ENCODE data around the gene RASSF3. TPM values are rescaled to one million over a fixed set of nuclear protein-coding genes. Genes with fewer than 3 reads are reported as not detected.

The RASSF3 gene
- total RNA-seq, 4 donors from 2014 or later, result 35.3 to 68.5 (median 45.9) TPM

DNA sequence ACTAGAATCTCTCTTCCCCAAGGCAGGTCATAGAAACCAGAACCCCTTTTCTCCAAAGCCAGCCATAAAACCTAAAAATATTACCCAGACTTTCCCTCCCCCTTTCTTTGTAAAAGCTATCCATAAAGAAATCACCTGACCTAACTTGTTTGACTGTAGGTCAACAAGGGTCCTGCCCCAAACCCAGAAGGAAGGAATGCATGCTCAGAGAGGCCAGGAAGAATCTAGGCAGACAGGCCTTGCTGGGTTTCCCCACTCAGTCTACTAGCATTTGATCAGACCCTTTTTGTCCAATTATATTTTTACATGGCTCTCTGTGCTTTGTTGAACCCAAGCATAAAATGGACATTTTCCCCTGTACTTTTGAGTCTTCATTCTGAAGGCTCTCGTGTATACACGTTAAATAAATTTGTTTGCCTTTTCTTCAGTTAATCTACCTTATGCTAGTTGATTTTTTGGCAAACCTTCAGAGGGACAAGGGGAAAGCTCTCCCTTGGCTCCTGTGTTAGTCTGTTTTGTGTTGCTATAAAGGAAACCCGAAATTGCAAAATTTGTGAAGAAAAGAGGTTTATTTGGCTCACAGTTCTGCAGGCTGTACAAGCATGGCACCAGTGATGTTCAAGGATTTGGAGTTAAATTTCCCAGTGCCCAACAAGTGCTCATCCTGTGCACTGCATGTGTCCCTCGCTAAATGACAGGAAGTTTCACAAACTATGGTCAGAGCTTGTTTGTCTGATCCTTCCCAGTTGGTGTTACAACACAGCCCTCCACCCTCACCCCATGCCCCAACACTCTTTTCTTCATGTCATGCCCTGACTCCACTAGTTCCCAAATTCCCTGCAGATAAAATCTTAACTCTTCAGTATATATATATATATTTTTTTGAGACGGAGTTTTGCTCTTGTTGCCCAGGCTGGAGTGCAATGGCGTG, 14.2 kb upstream of the RASSF3 start:
- ATAC-seq (ENCODE audit: low FRiP score) (no peak), DNase-seq (ENCODE audit: low spot score) (no peak)
- TF ChIP-seq, protein P1, sequence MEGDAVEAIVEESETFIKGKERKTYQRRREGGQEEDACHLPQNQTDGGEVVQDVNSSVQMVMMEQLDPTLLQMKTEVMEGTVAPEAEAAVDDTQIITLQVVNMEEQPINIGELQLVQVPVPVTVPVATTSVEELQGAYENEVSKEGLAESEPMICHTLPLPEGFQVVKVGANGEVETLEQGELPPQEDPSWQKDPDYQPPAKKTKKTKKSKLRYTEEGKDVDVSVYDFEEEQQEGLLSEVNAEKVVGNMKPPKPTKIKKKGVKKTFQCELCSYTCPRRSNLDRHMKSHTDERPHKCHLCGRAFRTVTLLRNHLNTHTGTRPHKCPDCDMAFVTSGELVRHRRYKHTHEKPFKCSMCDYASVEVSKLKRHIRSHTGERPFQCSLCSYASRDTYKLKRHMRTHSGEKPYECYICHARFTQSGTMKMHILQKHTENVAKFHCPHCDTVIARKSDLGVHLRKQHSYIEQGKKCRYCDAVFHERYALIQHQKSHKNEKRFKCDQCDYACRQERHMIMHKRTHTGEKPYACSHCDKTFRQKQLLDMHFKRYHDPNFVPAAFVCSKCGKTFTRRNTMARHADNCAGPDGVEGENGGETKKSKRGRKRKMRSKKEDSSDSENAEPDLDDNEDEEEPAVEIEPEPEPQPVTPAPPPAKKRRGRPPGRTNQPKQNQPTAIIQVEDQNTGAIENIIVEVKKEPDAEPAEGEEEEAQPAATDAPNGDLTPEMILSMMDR (IDR thresholded peaks at IDR 0.05), result no peak

DNA sequence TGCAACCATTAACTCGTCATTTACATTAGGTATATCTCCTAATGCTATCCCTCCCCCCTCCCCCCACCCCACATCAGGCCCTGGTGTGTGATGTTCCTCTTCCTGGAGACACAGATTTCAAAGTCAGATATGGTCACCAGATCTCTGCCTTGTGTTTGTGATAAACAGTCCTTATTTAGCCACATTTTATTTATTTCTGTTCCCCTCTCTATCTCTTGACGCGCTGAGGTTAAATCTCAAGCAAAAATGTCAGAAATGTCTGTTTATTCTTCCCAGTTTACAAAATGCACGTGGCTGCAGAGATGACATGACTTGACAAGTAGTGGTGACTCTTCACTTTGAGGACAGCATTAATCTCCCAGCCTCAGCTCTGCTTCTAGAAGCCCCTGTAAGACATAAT, 11.5 kb upstream of the RASSF3 start:
- DNase-seq (ENCODE audit: low spot score), result no peak
- ATAC-seq (ENCODE audit: low FRiP score), result no peak
- TF ChIP-seq, protein P1 (IDR thresholded peaks at IDR 0.05), result no peak

DNA sequence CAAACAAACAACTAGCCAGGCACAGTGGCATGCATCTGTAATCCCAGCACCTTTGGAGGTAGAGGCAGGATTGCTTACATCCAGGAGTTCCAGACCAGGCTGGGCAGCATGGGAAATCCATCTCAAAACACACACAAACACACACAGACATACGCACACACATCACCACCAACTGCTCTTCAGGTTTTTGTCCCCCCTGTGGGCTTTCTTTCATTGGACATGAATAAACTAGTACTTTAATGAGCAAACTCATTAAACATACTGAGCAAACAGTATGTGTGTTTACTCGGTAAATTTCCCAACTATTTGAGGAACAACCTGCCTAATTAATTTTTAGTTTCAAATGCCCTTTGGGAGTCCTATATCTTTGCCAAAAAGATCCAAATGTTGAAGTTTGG, 10.1 kb upstream of the RASSF3 start:
- no peak for ATAC-seq (ENCODE audit: low FRiP score)
- DNase-seq (ENCODE audit: low spot score), result no peak
- TF ChIP-seq, protein P1 (IDR thresholded peaks at IDR 0.05), result no peak

DNA sequence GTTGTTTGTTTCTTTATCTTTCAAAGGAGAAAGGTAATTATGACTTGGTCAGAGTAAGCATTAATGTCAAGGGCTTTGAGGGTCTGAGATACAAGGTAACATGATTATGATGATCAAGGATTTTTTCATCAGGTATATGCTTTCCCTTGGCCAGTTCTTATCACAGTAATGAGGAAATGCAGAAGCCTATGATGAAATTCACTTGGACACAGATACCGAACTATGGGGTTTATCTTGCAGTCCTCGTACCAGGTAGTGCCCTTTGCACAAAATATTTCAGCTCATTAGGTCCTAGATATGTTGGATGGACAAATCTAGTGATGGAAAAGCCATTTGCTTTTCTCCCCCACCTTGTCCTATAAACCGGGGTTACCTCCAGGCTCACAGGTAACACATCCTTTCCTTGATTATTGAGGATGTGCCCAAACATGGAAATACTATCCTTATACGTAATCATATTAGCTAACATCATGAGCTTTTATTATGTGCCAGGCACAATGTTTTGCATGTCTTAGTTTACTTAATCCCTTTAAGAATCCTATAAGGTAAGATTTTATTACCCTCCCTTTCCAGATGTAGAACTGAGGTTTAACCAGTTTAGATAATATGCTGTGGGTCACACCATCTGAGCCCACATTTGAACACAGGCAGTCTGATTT, 7.0 kb upstream of the RASSF3 start:
- ATAC-seq (ENCODE audit: low FRiP score) (peak; percentile 69), DNase-seq (ENCODE audit: low spot score) (no peak)
- TF ChIP-seq, protein P1 (IDR thresholded peaks at IDR 0.05), result no peak

DNA sequence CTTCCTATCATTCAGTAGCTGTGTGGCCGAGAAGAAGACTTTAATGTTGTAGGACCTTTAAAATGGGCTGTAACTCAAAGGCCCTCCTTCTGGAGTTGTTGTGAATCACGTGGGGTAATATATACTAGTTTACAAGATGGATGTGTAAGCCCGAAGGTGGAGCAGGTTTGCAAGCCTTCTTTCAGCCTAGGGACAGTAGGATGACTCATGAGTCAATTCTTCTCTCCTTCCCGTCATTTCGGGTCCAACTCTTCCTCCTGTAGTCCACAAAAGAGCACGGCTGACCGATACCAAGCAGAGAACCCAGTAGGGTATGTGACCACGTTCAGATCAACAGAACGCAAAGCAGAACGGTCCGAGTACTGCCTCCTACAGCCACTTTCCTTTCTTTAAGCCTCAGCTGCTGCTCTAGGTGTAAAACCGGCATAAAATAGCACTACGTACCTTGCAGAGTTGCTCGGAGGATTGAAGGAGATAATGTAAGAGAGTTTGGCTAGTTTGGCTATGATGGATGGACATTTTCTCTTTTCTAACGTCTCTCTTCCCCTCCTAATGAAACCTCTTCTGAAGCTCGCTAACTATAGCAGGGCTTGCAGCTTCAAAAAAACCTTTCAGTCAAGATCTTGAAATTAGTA, 1.3 kb upstream of the RASSF3 start:
- peak; percentile 43 for ATAC-seq (ENCODE audit: low FRiP score)
- DNase-seq (ENCODE audit: low spot score), result no peak

DNA sequence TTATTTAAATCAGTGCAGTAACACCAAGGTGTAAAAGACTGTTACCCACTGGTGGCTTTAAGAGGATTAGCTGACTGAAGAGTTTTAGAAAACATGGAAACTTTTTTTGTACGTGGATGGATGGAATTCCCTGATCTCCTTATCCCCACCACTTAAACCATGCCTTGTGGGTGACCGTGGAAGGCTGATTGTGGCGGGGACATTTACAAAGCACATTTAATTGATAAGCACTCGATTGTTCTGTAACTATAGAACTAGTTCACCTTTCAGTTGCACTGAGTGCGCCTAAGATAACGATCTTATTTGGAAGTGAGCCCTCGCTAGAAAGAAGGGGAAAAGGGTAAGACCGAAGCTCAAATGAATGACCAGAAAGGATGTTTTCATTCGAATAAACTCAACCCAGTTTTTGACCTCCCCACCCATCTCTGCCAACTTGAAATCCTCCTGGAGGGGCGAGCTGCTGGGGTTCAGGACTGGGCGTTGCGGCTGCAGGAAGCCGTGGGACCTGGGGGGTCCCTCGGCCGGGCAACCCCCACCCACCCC, 688 bp upstream of the RASSF3 start:
- no peak for DNase-seq (ENCODE audit: low spot score)
- TF ChIP-seq, protein P1 (IDR thresholded peaks at IDR 0.05), result no peak
- ATAC-seq (ENCODE audit: low FRiP score), result no peak

More for the DNA sequence above, 1.3 kb upstream of the RASSF3 start:
- TF ChIP-seq, protein P1 (IDR thresholded peaks at IDR 0.05), result no peak
